ENCODE data around the gene VPS54. TPM values are rescaled to one million over a fixed set of nuclear protein-coding genes. Genes with fewer than 3 reads are reported as not detected.

The VPS54 gene
- total RNA-seq, 1 donor from 2014 or later, result 15.3 TPM

DNA sequence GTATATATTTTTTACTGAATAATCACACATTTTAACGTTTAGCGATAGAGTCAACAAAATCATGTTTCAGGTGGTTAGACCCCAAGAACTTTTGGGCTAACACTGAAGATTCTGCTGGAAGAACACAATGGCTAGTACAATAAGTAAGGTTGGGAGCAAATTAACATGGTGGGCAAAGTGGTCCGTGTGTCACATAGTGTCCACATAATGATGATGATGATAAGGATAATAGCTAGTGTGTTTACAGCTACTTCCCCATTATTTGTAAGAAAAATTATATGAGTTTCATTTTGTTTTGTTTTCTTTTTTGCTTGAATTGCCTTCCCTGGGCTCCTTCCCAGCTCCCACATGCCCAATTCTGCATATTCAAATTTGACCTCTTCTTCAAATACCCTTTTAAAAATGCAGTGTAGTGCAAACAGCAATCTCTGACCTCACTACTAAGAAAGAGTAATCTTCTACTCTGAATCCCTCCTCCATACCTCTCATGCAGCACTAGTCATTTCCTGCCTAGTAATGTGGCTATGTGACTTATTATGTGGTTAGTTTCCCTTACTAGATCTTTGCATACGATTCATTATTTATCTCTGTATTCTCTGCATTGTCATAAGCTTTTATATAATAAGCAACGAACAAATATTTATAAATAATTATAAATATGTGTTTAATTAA is 16.9 kb upstream of the VPS54 start:
- H3K4me3 ChIP-seq (ENCODE audit: low read depth, low read length), result no peak overlapping the region
- TF ChIP-seq, protein P1, sequence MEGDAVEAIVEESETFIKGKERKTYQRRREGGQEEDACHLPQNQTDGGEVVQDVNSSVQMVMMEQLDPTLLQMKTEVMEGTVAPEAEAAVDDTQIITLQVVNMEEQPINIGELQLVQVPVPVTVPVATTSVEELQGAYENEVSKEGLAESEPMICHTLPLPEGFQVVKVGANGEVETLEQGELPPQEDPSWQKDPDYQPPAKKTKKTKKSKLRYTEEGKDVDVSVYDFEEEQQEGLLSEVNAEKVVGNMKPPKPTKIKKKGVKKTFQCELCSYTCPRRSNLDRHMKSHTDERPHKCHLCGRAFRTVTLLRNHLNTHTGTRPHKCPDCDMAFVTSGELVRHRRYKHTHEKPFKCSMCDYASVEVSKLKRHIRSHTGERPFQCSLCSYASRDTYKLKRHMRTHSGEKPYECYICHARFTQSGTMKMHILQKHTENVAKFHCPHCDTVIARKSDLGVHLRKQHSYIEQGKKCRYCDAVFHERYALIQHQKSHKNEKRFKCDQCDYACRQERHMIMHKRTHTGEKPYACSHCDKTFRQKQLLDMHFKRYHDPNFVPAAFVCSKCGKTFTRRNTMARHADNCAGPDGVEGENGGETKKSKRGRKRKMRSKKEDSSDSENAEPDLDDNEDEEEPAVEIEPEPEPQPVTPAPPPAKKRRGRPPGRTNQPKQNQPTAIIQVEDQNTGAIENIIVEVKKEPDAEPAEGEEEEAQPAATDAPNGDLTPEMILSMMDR (conservative IDR thresholded peaks at IDR 0.05; ENCODE audit: low read depth, low read length), result no peak
- DNase-seq (ENCODE audit: low read depth), result no peak

DNA sequence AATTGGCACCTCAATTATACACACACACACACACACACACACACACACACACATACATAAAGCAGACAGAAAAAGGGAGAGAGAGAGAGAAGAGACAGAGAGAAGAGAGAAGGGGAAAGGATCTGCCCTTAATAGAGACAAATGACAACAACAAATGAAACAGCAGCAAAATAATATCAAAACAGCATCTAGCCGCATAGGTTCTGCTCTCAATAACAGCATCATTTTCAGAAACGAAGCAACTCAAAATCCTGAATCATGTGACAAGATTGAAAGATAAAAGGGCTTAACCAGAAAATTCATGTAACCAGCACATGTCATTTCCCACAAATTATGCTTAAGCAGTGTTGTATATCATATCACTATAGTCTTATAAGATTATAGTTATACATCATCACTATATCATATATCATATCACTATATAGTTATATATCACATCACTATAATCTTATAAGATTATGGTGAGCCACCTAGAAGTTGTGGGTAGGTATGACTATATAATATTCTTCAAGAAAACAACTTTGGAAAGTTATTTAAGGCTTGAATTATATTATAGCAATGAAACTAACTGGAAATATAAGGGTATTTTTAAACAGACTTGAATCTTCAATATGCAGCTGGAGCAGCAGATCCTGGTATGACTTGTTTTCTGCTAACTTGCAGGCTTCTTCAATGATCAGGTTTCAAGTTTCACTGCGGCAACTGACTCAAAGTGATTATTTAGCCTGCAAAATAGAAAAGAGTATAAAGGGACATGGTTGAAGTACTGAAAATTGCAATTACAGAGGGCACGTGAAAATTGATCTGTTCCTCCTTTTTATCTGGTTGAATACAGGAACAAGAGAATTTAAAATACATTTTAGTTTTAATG is 16.1 kb upstream of the VPS54 start:
- TF ChIP-seq, protein P1 (conservative IDR thresholded peaks at IDR 0.05; ENCODE audit: low read depth, low read length), result no peak
- DNase-seq (ENCODE audit: low read depth), result no peak
- no peak overlapping the region for H3K4me3 ChIP-seq (ENCODE audit: low read depth, low read length)

DNA sequence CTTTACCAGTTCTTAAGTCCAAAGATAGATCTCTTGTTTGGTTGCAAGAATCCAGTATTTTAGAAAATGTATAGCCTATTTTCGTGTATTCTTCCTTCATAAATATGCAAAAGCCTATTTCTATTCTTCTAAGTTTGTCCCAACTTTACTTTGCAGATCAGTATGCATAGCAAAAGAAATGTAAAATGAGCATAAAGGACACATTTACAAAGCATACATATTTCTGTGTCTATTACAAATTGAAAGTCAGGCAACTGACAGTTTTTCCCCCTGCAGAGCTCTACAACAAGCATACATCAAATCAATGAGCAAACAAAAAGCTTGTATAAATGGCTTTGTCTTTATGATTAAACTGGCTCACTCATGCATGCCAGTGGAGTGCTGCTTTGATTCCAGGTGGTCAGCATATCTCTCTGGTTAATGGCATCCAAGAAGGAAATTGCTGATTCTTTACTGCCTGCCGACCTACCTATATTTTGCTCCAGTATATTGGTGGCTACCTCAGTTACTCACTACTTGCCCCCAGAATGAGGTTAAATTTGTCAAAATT is 10.0 kb upstream of the VPS54 start:
- no peak overlapping the region for H3K4me3 ChIP-seq (ENCODE audit: low read depth, low read length)
- TF ChIP-seq, protein P1 (conservative IDR thresholded peaks at IDR 0.05; ENCODE audit: low read depth, low read length), result no peak
- no peak for DNase-seq (ENCODE audit: low read depth)

- DNase-seq (ENCODE audit: low read depth), result no peak
- no peak overlapping the region for H3K4me3 ChIP-seq (ENCODE audit: low read depth, low read length)
- TF ChIP-seq, protein P1 (conservative IDR thresholded peaks at IDR 0.05; ENCODE audit: low read depth, low read length), result no peak
These were observed 6.5 kb upstream of the VPS54 start for GRCh38 chr2:64025741-64026140.

GRCh38 chr2:64024259-64024949 is 5.2 kb upstream of the VPS54 start:
- DNase-seq (ENCODE audit: low read depth), result no peak
- no peak overlapping the region for H3K4me3 ChIP-seq (ENCODE audit: low read depth, low read length)
- TF ChIP-seq, protein P1 (conservative IDR thresholded peaks at IDR 0.05; ENCODE audit: low read depth, low read length), result no peak

DNA sequence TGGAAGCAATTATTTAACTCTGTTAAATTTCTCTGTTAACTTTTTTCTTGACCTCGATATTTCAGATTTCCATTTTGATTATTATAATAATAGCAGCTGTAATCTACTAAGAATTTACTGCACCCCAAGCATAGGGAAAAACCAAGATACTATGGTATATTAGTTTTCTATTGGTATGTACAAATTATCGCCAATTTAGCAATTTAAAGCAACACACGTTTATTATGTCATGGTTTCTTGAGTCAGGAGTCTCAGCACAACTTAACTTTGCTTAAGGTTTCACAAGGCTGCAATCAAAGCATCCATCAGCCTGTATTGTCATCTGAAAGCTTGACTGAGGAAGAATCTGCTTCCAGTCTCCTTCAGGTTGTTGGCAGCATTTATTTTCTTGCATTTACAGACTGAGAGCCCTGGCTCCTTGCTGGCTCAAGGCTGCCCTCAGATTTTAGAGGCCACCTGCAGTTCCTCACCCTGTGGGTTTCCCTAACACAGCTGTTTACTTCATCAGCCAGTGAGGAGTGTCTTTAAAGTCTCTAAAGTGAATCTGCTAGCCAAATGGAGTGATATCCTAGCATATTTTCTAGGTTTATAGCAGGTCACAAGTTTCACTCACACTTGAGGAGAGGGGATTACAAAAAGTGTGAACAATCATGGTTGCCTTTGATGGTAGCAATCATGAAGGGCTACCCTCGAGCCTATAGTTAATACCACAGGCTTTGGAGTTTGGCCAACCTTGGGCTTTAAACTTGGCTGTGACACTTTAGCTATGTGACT is 4.4 kb upstream of the VPS54 start:
- H3K4me3 ChIP-seq (ENCODE audit: low read depth, low read length), result no peak overlapping the region
- DNase-seq (ENCODE audit: low read depth), result no peak
- TF ChIP-seq, protein P1 (conservative IDR thresholded peaks at IDR 0.05; ENCODE audit: low read depth, low read length), result no peak
